Pons (tissue), 1 donor: ENCODE measurements around the gene ISCU.

Source experiments
- DNase-seq: peaks from one replicate; pipeline ENCODE4 v3.0.0-alpha.2; 2016; ENCODE audit warnings: low spot score

Gene ISCU

DNA sequence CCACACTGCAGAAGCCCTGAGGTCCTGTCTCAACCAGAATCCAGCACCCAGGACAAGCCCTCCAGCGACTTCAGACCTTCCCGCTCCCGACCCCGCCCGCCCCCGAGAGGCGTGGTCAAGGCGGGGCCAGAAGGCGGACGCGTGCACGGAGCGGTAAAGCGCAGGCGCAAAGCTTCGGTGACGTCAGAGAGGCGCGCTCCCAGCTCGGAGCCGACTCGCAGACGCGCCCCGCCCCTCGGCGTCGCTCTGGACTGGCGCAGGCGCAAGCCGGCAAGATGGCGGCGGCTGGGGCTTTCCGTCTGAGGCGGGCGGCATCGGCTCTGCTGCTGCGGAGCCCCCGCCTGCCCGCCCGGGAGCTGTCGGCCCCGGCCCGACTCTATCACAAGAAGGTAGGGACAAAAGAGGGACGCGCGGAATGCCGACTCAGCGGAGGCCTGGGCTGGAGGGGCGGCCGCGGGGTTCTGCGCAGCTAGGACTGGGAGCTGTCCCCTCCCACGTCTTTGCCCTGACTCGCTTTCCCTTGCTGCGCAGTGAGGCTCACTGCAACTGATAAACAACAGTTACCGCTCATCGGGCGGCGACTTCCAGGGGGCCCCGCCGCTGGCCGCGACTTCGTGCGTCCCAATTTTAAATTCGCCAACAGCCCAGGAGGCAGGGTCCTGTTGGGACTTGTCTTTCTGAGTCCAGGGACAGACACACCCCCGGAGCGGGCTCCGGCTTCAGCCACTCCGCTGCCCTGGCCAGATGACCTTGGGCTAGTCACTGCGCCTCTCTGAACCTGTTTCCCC is at the start of gene ISCU:
Gene ISCU, plus strand, starts transcription at position 249 of the 788 bp plus-strand sequence. Its CDS starts 27 bp downstream, at position 276.
- DNase-seq = peak; percentile 97

DNA sequence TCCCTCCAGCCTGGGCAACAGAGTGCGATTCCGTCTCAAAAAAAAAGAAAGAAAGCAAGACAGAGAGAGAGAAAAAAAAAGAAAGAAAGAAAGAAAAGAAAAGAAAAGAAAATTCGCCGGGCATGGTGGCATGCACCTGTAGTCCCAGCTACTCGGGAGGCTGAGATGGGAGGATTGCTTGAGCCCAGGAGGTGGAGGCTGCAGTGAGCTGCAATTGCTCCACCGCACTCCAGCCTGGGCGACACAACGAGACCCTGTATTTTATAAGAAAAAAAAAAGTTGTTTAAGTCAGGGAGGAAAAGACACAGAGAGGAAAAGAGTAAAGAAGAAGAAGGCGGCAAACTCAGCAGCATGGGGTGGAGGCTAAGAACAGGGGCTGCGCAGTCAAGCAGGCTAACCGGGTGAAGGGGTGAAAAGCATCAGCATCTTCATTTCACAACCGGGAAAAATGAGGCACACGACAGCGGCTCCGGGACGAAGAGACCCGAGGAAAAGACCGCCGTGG is 47.9 kb upstream of the ISCU start:
- DNase-seq = no peak

GRCh38 chr12:108514973-108515814 is 47.2 kb upstream of the ISCU start, which contains the start of gene FICD:
Gene FICD, plus strand, starts transcription at chr12:108515277. Its CDS starts 1,696 bp downstream, at chr12:108516973.
- peak; percentile 100 for DNase-seq

- DNase-seq = no peak
Observed at GRCh38 chr12:108515916-108516315, 46.5 kb upstream of the ISCU start.

- no peak for DNase-seq
Observed at GRCh38 chr12:108516511-108517275, 45.7 kb upstream of the ISCU start.

DNA sequence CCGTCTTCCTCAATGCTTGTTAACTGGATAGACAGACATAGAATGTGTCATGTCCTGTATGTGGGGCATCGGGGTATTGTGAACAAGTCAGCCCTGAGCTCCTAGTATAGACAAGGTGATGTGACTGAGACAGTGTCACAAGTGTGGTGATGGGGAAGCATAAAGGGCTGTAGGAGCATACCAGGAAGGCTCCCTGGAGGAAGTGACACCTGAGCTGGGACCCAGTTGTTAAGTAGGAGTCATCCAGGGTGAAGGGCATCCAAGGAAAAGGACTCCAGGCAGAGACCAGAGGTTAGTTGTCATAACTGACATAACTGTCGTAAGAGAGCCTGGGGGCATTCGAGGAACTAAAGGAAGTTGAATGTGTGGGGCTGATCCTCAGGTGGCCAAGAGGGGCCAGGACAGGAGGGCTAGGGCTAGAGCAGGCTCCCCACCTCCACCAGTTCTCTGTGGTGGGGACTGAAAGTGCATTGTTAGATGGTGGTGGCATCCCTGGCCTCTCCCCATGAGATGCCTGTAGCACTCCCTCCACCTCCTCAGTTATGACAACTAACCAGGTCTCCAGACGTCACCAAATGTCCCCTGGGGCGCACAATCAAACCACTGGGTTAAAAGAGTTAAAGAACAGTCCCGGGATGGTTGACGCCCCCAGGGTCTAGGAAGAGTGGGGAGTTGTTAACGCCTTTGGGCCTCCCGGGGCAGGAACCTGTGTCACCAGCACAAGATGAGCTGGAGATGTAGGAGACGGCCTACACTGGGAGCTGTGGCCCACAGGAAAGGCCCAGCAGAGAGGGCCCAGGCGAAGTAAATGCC is 44.9 kb upstream of the ISCU start:
- no peak for DNase-seq

- no peak for DNase-seq
Observed at GRCh38 chr12:108518101-108518715, 44.2 kb upstream of the ISCU start.

DNA sequence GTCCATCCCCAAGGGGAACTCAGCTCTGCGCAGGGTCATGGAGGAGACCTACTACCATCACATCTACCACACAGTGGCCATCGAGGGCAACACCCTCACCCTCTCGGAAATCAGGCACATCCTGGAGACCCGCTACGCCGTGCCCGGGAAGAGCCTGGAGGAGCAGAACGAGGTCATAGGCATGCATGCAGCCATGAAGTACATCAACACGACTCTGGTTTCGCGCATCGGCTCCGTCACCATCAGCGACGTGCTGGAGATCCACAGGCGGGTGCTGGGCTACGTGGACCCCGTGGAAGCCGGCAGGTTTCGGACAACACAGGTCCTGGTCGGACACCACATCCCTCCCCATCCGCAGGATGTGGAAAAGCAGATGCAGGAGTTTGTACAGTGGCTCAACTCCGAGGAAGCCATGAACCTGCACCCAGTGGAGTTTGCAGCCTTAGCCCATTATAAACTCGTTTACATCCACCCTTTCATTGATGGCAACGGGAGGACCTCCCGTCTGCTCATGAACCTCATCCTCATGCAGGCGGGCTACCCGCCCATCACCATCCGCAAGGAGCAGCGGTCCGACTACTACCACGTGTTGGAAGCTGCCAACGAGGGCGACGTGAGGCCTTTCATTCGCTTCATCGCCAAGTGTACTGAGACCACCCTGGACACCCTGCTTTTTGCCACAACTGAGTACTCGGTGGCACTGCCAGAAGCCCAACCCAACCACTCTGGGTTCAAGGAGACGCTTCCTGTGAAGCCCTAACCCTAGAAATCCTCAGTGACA is 43.5 kb upstream of the ISCU start:
- DNase-seq = no peak

GRCh38 chr12:108519558-108519957 is 42.8 kb upstream of the ISCU start:
- no peak for DNase-seq

DNA sequence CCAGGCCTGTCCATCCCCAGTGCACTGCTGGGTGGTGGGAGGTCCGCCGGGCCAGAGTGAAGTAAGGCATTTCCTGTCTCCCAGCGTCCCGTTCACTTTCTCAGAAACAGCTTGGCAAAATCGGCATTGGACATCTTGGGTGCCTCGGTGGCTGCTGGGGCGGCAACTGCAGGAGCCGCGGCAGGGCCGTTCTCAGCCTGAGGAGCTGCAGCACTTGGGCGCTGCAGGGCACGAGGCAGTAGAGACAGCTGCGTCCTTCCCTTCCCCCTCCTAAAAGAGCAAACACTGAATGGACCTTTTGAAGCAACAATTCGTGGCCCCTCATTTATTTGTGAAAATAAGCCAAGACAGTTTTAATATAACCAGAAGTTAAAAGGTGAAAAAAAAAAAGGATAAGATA is 39.0 kb upstream of the ISCU start:
- DNase-seq = peak; percentile 46

GRCh38 chr12:108525681-108526080 is 36.7 kb upstream of the ISCU start:
- no peak for DNase-seq

DNA sequence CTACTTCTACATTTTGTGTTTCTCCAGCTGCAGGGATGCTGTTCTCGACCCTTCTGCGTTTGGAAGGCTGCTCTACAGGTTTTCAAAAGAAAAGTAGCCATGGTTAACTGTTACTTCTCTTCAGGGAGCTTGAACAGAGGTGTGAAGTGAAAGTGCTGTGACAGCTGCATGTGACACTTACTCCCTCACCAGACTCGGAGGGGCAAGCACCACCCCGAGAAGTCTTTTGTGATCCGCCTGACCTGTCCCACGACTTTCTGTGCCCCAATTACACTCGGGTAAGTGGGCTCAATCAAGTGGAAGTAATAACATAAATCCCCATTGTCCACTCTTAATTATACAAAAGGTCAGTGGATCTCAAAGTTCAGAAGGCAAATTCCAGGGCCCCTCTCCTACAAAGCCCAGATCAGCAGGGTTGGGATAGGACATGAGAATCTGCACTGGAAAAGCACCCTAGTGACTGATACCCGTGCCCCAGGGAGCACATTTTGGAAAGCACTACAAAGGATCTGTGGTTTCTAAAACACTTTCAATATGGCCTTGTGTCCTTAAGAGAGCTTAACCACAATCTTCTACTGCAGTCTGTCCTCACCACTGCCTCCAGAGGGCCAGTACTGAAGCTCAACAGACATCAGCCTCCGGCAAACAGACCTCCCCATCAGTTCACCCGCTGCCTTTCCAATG is 35.8 kb upstream of the ISCU start:
- DNase-seq = no peak

DNA sequence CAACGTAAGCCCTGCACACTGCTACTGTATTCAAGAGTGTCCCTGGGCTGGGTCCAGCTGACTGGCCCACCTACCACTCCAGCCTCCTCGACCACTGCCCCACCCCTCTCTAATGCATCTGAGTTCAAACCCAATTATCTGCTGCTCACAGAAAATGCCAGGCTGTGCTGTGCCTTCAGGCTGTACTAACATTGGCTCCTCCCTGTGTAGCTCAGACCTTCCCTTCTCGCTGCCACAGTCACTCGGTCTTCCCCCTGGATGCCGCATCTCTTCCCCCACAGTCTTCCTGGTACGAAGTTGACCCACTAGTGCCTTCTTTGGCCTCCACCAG is 35.3 kb upstream of the ISCU start:
- no peak for DNase-seq

- DNase-seq = no peak
Observed at GRCh38 chr12:108530161-108530560, 32.2 kb upstream of the ISCU start.

GRCh38 chr12:108531929-108532848 is 30.2 kb upstream of the ISCU start:
- no peak for DNase-seq

GRCh38 chr12:108538146-108538545 is 24.2 kb upstream of the ISCU start:
- no peak for DNase-seq

GRCh38 chr12:108538616-108539195 is 23.7 kb upstream of the ISCU start:
- DNase-seq = no peak

- DNase-seq = no peak
Observed at GRCh38 chr12:108542320-108542719, 20.1 kb upstream of the ISCU start.
